Measurements from ENCODE around the gene MAP3K21. TPM values are rescaled to one million over a fixed set of nuclear protein-coding genes. Genes with fewer than 3 reads are reported as not detected.

Gene MAP3K21
- polyA plus RNA-seq, 1 donor = 36.6 TPM

DNA sequence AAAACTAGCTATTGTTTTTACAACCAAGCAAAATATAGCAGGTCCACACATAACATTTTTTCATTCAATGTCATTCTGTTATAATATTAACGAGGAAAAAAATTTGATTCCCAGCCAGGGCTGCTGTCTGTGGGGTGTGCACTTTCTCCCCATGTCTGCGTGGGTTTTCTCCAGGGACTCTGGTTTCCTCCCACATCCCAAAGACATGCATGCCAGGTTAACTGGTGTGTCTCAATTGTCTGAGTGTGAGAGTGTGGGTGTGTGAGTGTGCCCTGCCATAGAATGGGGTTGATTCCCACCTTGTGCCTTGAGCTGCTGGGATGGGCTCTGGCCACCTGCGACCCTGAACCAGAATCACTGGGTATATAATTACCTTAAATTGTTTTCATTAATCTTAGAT, 60.1 kb downstream of the MAP3K21 start:
- DNase-seq = no peak

DNA sequence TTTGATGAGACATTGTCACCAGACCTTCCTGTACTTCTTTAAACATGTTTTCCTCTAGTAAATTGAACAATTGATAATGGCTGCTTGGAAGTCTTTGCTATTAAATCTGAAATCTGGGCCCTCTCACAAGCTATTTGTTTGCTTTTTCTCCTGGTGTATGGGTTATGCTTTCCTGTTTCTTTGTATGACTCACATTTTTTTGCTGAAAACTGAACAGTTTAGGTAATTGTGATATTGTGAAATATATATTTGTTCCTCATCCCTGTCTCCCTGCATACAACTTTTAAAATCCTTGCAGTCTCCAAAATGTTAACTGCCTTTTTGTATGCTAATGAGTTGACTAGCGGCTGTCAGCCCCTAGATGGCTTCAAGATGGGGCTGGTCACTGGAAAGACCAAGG, 61.6 kb downstream of the MAP3K21 start:
- no peak for DNase-seq

DNA sequence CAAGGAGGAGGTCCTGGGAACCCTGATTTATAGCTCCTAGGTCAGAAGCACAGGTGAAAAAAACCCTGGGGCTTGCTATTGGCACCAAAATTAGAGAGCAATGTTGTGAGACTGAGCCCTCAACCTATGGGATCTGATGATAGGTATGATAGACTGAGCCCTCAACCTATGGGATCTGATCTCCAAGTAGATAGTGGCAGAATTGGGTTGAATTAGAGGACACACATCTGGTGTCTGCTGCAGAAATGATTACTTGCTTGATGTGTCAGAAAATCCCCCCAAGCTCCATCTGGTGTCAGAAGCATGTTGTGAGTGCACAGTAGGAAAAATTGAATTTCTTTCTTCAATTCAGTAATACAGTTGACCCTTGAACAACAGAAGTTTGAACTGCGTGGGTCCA, 62.4 kb downstream of the MAP3K21 start:
- DNase-seq = no peak

DNA sequence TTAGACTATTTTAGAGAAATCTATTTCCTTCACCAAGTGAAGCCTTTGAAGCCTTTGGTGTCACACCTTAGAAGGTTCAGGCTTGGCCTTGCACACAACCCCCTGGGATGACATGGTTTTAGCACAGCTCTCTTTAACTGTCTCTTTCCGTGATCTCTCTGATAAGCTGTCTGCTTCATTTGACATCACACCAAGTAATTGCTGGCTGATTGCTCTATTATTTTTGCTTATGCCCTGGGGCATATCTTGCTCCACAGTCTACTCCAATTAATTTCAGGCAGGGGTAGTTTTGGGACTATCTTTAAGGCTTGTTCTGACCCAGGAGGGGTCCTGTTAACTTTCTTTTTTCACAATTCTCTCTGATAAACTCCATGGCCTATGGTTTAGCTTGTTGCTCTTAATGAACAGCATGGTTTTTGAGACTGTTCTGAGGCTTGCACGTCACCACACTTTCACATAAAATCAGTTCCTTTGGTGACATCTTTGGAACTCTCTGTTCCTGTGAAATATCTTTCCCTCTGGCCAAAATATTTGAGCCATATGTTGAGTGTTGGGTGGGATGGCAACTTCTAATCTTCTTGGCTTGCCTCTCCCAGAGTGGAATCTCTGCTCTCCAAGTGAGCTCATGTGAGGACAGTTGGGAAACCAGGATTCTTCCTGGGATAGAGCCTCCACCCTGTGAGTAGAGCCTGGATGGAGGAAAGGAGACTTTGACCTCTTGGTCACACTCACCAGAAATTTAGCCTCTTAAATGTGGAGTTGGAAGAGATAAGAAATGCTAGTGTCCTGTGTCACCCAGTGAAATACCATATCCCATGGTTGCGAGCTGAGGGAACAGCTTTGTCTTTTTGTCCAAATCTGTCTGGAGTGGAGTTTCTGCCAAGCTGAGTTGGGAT, 63.6 kb downstream of the MAP3K21 start:
- no peak for DNase-seq

DNA sequence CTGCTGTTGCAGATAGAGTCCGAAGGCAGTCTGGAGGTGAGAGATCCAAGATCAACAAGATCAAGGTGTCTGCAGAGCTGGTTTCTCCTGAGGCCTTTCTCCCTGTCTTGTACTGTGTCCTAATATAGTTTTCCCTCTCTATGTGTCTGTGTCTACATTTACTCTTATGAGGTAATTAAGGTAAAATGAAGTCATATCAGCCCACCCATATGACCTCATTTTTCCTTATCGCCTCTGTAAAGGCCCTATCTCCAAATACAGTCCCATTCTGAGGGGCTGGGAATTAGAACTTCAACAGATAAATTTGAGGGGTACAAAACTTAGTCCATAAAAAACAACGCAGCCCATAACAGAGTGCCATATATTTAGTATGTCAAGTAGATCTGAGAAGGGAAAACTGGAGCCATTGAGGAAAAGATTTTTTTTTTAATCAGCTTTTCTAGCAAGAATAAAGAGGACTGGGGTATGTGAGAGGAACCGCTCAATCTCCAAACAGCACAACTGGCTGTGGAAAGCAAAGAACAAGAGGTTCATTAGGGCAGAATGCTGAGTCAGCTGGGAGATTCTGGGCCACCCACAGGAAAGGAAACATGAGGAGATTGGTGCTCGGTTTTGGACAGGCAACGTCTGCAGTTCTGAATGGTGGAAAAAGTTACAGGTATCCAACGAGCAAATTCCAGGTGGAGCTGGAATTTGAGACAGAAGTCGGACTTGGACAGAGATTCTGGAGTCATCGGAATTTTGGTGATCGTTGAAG, 65.7 kb downstream of the MAP3K21 start:
- no peak for DNase-seq

DNA sequence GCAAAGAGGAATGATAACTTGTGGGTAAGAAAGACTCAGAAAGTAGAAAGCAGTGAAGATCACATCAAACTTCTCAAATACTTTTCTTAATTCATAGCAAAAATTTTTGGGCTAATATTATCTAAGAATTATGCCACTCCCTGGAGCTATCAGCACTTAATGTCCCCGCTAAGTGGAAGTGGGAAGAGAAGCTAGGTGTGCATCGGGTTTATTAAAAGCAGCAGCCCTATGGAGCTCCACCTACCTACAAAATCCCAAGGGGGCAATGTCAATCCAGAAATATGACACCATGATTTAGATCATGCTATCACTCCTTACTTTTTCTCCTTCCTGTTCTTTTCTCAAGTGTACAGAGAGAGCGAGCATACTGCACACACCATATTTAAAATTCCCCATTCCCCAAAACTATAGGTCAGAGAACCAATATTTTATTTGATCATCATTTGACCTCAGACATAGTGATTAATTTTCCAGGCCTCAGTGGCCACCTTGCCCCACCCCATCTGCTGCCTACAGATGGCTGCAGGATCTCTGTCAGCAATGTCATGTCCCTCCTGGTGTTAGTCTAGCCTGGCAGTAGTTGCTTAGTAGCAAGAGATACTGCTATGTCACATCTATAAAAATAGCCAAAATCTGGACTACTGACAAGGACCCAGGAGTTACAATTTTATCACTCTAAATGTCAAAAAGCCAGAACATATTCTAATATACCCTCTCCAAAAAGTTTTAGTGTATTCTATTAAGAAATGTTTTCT, 66.6 kb downstream of the MAP3K21 start:
- no peak for DNase-seq

DNA sequence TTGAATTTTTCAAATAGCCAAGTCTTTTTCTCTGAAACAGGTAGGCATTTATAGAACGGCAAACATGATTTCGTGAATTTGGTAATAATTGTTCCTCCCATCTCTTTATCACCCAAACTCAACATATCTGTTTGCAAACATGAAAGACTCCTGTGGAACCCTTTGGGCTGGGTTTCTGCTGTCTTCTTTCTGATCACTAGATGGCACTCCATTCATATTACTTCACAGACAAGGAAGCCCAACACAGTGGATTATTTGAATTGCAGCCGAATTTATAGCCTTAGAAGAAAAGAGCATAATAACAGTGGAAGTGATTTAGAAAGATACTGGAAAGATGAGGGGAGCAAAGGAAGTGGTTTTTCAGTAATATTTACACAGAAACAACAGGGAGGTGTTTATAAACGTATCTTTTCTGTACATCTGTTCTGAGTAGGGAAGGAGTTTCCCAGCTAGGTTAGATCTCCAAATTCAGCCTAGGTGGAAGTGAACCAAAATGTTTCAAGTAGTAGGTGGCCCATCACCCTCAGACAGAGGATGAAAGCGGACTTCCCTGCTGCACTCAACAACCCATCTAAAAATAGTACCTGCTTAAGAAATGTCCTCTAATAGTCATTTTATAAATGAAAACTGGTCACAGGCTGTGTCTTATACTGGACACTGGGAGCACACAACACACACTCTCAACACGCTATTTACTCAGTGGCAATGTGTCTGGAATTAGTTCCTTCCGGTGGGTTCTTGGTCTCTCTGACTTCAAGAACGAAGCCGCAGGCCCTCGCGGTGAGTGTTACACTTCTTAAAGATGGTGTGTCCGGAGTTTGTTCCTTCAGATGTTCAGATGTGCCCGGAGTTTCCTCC, 67.6 kb downstream of the MAP3K21 start:
- DNase-seq = peak; percentile 60

DNA sequence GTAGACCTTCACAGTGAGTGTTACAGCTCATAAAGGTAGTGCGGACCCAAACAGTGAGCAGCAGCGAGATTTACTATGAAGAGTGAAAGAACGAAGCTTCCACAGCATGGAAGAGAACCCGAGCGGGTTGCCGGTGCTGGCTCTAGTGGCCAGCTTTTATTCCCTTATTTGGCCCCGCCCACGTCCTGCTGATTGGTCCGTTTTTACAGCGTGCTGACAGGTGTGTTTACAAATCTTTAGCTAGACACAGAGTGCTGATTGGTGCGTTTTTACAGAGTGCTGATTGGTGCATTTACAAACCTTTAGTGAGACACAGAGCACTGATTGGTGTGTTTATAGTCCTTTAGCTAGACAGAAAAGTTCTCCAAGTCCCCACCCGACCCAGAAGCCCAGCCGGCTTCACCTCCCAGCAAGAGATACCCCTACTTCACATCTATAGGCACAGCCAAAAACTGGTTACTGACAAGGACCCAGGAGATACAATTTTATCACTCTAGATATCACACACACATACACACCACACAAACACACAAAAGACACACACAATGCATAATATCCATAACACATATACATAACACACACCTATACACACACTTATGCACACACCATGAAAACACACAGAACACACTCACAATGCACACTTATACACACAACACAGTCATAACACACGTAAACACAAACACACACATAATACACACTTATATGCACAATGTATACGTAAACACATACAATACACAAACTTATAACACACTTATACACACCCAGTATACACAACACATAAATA, 68.5 kb downstream of the MAP3K21 start:
- DNase-seq = no peak

DNA sequence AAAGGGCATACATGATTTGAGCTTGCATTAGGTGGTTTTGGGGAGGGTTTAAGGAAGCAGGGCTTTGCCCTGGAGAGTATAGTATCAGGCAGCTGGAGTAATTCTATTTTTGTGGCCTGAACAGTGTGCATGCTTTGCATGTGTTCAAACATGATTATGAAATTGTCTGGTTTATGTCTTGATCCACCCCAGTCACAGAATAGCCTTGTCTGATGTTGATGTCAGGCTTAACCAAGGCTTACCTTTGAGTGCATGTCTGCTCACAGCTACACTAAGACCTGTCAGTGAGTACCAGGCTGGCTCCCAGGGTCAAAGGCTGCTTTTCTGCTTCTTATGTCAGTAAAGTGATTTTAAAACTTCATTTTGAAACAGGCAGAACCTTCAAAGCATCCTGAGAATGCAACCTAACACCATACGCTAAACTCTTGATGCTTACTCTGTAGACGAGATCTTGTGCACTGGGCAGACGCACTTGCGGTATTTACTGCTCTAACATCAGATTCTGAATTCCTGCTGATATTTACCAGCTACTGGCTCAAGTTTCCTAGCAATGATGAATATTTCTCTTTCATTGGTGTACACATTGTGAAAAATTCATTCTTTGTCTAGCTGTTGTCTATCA, 78.9 kb downstream of the MAP3K21 start:
- DNase-seq = no peak

DNA sequence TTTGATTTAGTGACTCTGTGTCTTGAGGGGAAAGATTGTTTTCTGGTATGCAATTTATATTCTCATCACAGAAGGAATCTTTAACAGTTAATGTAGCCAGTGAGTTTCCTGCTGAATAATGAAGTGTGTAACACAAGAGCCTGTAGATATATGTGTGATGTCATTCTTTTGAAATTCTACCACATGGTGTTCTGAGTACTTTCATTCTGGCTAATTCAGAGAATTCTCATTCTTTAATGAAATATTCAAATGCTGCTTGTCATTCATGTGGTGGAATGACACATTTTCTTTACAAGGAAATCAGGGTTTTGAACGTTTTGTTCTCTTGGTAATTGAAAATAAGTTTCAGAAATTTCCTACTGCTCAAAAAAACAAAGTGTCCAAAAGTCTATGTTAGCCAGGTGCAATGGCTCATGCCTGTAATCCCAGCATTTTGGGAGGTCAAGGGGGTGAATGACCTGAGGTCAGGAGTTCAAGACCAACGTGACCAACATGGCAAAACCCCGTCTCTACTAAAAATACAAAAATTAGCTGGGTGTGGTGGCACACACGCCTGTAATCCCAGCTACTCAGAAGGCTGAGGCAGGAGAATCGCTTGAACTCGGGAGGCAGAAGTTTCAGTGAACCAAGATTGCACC, 79.6 kb downstream of the MAP3K21 start:
- no peak for DNase-seq

DNA sequence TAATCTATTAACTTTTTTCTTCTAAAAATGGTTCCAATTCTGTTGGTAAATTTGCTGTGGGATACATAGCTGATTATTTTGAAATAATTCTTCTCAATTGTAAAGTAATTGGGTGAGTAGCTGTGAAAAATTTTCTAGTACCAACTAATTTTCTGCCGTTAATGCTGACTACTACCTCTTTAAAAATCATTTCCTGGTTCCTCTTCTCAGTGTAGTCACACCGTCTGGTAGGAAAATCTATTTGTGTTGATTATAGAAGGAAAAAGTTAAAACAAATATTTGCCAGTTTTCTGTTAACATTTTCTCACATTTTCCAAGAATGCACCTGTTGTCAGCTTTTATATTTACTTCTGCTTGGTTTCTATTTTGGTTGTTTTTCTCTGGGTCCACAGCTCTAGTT, 82.0 kb downstream of the MAP3K21 start:
- no peak for DNase-seq

DNA sequence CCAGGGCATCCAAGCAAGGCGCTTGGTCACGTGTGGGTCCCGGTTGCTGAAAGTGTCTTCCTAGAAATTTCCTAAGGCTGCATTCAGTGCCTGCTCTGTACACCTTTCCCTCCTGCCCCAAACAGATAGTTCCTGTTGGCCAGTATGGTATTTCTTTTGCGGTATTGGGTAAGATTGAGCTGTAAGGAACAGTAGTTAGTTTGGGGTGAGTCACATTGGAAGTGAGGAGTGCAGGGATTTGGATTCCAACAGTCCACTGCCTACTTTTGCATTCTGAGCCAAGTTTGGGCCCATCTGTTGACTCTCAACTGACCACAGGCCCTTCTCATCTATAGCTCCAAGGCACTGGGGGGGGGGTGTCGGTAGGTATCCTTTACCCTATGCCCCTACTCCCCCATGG, 83.4 kb downstream of the MAP3K21 start:
- no peak for DNase-seq

DNA sequence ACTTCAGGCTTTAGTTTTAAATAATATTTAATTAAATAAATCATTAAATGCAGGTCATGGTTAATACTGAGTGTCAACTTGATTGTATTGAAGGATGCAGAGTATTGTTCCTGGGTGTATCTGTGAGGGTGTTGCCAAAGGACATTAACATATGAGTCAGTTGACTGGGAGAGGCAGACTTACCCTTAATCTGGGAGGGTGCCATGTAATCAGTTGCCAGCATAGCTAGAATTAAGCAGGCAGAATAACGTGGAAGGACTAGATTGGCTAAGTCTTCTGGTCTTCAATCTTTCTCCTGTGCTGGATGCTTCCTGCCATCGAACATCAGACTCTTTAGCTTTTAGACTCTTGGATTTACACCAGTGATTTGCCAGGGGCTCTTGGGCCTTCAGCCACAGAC, 85.3 kb downstream of the MAP3K21 start:
- DNase-seq = no peak

DNA sequence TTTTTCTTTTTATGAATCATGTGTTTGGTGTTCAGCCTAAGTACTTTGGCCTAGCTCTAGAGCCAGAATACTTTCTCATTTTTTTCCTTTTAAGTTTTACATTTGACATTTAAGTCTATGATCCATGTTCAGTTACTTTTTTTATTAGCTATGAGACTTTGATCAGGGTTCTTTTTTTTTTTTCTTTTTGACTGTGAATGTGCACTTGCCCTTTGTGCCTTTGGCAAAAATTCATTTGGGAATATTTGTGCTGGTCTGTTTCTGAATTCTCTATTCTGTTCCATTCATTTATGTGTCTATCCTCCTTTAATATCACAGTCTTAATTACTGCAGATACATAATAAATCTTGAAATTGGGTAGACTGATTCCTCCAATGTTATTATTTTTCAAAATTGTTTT, 93.8 kb downstream of the MAP3K21 start:
- DNase-seq = no peak

DNA sequence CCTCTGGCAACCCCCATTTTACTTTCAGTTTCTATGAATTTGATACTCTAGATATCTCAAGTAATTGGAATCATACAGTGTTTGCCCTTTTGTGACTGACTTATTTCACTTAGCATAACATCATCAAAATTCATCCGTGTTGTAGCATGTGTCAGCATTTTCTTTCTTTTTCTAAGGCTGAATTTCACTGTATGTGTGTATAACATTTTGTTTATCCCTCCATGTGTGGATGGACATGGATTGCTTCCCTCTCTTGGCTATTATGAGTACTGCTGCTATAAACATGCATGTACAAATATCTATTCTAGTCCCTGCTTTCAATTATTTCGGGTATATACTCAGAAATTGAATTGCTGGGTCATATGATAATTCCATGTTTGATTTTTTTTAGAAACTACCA, 97.3 kb downstream of the MAP3K21 start:
- no peak for DNase-seq

DNA sequence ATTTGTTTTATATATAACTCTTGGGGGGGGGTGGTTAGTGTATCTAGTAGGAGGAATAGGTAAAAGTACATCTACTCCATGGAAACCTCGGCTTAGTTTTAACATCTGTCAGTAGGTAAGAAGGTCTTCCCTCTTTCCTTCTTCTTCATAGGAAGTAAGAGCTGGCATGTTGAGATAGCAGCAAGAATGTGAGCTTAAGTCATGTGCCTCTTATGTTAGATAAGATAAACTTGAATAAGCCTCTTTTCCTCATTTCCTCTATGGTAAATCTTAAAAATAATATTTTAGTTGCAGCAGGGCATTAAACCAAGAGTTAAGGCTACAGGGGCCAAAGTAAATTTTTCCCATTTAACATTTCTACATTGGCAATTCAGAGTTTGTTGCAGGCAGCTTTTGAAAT, 100.4 kb downstream of the MAP3K21 start:
- no peak for DNase-seq

DNA sequence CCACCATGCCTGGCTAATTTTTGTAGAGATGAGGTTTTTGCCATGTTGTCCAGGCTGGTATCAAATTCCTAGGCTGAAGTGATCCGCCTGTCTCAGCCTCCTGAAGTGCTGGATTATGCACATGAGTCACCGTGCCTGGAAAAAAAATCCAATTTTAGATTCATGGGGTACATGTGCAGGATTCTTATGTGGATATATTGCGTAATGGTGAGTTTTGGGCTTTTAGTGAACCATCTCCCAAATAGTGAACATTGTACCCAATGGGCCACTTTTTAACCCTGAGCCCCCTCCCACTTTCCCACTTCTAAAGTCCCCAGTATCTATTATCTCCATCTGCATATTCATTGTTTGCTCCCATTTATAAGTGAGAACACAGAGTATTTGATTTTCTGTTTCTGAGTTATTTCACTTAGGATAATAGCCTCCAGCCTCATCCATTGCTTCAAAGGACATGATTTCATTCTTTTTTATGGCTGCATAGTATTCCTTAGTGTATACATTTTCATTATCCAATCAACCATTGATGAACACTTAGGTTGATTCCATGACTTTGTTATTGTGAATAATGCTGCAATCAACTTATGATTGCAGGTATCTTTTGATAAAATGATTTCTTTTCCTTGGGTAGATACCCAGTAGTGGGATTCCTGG, 104.4 kb downstream of the MAP3K21 start:
- DNase-seq = no peak

DNA sequence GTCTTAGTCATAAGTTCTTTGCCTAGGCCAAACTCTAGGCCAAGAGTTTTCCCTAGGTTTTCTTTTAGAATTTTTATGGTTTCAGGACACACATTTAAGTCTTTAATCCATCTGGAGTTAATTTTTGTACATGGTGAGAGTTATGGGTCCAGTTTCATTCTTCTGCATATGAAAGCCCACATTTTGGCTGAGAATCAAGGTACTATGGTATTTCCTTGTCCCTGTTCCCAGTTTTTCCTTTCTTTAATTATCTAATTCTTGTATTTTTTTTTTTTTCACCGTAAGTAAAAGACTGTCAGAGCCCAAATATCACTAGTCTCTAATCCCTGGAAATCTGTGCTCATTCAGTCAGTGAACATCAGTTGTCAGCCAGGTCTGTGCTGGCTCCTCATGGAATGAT, 105.4 kb downstream of the MAP3K21 start:
- no peak for DNase-seq

DNA sequence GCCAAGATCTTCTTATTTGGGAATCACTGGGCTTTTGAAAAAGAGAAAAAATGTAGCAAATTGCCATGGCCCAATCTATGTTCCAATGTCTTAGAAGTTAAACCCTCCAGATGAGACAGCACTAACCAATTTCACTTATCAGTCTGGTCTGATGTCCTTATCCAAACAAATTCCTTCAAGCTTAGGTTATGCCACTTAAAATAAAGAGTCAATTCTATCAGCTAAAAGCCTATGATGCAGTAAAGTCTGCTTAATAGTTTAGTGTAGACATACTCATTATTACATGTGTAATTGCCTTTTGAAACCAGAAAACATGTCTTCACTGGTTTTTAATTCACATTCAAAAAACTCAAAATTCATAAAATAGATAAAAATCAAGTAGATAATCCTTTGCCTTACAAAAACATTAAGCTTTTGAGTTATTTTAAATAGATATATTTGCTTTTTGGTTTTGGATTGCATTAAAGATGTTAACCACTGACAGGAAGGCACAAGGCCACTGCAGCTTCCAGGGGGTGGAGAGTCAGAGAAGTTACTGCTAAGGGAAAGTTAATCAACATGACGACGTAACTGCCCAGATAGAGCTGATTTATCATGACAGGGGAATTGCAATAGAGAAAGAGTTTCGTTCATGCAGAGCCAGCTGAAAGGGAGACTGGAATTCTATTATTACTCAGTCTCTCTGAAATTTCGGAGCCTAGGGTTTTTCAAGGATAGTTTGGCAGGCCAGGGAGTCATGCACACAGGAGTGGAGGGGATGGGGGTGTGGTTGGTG, 106.1 kb downstream of the MAP3K21 start:
- DNase-seq = no peak

Measured in left kidney (tissue), 2 donors.